Epithelial cell of proximal tubule (primary cell): ENCODE data around the gene MYLK4. TPM values are rescaled to one million over a fixed set of nuclear protein-coding genes. Genes with fewer than 3 reads are reported as not detected.

Experiments used
- DNase-seq: peaks from one replicate; pipeline ENCODE4 v3.0.0-alpha.2; 2011; ENCODE audit warnings: low read depth
- H3K4me3 ChIP-seq: 2 replicates; pipeline ENCODE4 v1.5.1; 2011; ENCODE audit warnings: low read depth, mild to moderate bottlenecking, low read length
- CTCF ChIP-seq: conservative IDR thresholded peaks from 2 replicates; pipeline ENCODE4 v1.5.1; 2012; ENCODE audit warnings: low read depth, mild to moderate bottlenecking, low read length
- total RNA-seq: library from RNA; depleted of rRNA; stranded (reverse); fragments of >200 nt; gene quantifications from 2 replicates; pipeline ENCODE4 v1.2.3, GENCODE V29; 2015

Gene MYLK4
- total RNA-seq, 1 donor from 2014 or later, result 0.46 TPM

- H3K4me3 ChIP-seq, result peak overlapping the region; percentile 4
- no peak for DNase-seq
- TF ChIP-seq CTCF, result peak; percentile 64
Measured at GRCh38 chr6:2744209-2744771, 6.4 kb downstream of the MYLK4 start.

- DNase-seq, result no peak
- H3K4me3 ChIP-seq, result no peak overlapping the region
- TF ChIP-seq CTCF, result no peak
Measured at GRCh38 chr6:2743280-2744208, 7.2 kb downstream of the MYLK4 start.

- TF ChIP-seq CTCF, result no peak
- DNase-seq, result no peak
- H3K4me3 ChIP-seq, result no peak overlapping the region
Measured at GRCh38 chr6:2741756-2742155, 9.0 kb downstream of the MYLK4 start.

- no peak for DNase-seq
- H3K4me3 ChIP-seq, result no peak overlapping the region
- TF ChIP-seq CTCF, result no peak
Measured at GRCh38 chr6:2740581-2740980, 10.1 kb downstream of the MYLK4 start.

GRCh38 chr6:2739335-2739734, 11.4 kb downstream of the MYLK4 start:
- TF ChIP-seq CTCF, result no peak
- H3K4me3 ChIP-seq, result no peak overlapping the region
- no peak for DNase-seq

- DNase-seq, result no peak
- peak; percentile 83 for TF ChIP-seq CTCF
- H3K4me3 ChIP-seq, result no peak overlapping the region
Measured at GRCh38 chr6:2738373-2738979, 12.2 kb downstream of the MYLK4 start.
